Coronary artery (tissue), 2 donors: Measurements from ENCODE around the gene SSU72.
"Not testable (repeated sequence)": the region's sequence is repeated elsewhere in the genome, so short reads cannot be mapped to it uniquely, and the experiment has no call there.

Experiments
- DNase-seq: peaks from one replicate; pipeline ENCODE4 v3.0.0-alpha.2; 2017; ENCODE audit warnings: low spot score
- H3K27ac ChIP-seq, 2 donors: fragments of 200-600 bp; sonication (generic); one replicate each; pipeline ENCODE4 v1.5.1; 2016 to 2019
- H3K4me3 ChIP-seq: fragments of 200-600 bp; sonication (generic); 2 replicates; pipeline ENCODE4 v1.5.1; 2016; ENCODE audit warnings: mild to moderate bottlenecking, moderate library complexity
- TF ChIP-seq, protein P1 (sequence below): fragments of 200-600 bp; sonication (generic); IDR thresholded peaks from one replicate; pipeline ENCODE4 v1.5.1; 2019; ENCODE audit warnings: antibody characterized with exemption

The SSU72 gene

DNA sequence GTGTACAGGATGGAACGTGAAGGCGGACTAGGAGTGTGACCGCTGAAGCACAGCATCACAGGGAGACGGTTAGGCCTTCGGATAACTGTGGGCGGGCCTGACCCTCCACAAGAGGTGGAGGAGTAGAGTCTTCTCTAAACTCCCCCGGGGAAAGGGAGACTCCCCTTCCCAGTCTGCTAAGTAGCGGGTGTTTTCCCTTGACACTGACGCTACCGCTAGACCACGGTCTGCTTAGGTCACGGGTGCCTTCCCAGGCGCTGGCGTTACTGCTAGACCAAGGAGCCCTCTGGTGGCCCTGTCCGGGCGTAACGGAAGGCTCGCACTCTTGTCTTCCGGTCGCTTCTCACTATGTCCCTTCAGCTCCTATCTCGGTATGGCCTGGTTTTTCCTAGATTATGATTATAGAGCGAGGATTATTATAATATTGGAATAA lies 69.3 kb downstream of the SSU72 start:
- not testable (repeated sequence) for DNase-seq
- TF ChIP-seq, protein P1, sequence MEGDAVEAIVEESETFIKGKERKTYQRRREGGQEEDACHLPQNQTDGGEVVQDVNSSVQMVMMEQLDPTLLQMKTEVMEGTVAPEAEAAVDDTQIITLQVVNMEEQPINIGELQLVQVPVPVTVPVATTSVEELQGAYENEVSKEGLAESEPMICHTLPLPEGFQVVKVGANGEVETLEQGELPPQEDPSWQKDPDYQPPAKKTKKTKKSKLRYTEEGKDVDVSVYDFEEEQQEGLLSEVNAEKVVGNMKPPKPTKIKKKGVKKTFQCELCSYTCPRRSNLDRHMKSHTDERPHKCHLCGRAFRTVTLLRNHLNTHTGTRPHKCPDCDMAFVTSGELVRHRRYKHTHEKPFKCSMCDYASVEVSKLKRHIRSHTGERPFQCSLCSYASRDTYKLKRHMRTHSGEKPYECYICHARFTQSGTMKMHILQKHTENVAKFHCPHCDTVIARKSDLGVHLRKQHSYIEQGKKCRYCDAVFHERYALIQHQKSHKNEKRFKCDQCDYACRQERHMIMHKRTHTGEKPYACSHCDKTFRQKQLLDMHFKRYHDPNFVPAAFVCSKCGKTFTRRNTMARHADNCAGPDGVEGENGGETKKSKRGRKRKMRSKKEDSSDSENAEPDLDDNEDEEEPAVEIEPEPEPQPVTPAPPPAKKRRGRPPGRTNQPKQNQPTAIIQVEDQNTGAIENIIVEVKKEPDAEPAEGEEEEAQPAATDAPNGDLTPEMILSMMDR = peak; percentile 11
- H3K4me3 ChIP-seq = peak overlapping the region; percentile 57
- H3K27ac ChIP-seq = peak overlapping the region; percentile 57 to 81

DNA sequence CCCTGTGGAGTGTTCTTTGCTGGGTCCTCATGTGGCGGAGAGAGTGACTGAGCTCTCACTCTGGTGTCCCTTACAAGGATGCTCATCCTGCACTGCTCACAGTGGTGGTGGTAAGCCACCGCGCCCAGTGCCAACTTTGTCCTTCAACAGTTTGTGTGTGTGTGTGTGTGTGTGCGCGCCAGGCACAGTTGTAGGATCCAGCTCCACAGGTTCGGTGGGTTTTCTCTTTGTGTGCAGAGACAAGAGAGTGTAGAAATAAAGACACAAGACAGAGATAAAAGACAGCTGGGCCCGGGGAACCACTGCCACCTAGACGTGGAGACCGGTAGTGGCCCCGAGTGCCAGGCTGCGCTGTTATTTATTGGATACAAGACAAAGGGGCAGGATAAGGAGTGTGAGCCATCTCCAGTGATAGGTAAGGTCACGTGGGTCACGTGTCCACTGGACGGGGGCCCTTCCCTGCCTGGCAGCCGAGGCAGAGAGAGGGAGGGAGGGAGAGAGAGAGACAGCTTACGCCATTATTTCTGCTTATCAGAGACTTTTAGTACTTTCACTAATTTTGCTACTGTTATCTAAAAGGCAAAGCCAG lies 69.8 kb downstream of the SSU72 start:
- TF ChIP-seq, protein P1 = peak; percentile 42
- peak overlapping the region; percentile 57 to 81 for H3K27ac ChIP-seq
- peak overlapping the region; percentile 57 for H3K4me3 ChIP-seq
- DNase-seq = not testable (repeated sequence)

DNA sequence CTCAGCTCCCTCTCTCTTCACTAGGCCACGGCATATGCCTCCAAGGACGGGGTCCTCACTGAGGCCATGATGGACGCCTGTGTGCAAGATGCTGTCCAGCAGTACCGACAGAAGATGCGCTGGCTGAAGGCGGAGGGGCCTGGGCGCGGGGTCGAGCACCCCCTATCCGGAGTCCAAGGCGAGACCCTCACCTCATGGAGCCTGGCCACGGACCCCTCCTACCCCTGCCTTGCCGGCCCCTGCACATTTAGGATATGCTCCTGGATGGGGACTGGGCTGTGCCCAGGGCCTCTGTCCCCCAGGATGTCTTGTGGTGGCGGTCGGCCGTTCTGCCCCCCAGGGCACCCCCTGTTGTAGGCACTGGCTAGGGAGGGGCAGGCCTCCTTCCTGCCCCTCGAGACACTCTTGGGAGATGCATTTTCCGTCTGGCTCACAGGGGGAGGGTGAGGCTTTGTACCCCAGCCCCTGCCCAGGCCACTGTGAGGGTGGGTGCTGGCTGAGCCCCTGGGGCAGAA lies 79.1 kb downstream of the SSU72 start:
- not testable (repeated sequence) for H3K27ac ChIP-seq, DNase-seq, H3K4me3 ChIP-seq

DNA sequence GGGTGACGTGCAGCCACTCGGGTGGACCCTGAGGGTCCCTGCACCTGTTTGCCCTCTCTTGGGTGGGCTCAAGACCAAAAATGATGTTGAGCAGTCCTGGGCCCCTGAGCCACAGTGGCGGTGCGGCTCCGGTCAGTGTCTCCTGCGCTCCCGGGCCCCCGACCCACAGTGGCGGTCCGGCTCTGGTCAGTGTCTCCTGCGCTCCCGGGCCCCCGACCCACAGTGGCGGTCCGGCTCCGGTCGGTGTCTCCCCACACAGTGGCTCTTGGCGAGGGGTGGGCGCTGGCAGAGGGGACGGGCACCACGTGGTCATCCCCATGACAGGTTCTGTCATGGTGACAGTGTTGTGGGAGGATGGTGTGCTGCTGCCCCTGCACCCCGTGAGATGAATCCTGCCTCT lies 80.4 kb downstream of the SSU72 start:
- DNase-seq, H3K27ac ChIP-seq, H3K4me3 ChIP-seq: not testable (repeated sequence)
